HG02885 (cell line): ENCODE results near the gene GAN.
A peak's percentile ranks its signal among the peaks of the same experiment; 100 is the strongest.
"Not testable (repeated sequence)": the region's sequence is repeated elsewhere in the genome, so short reads cannot be mapped to it uniquely, and the experiment has no call there.

Experiments
- ATAC-seq: cut with Tn5 transposase; IDR thresholded peaks from one replicate; pipeline ENCODE4 v1.9.1; 2021; ENCODE audit warnings: mild to moderate bottlenecking; ENCODE audit not compliant: unreplicated experiment, poor library complexity

Gene GAN

GRCh38 chr16:81419806-81420205 is 105.0 kb downstream of the GAN start:
- ATAC-seq = no peak

GRCh38 chr16:81421126-81421525 is 106.4 kb downstream of the GAN start:
- ATAC-seq = no peak

GRCh38 chr16:81421536-81421935 is 106.8 kb downstream of the GAN start:
- ATAC-seq = no peak

- not testable (repeated sequence) for ATAC-seq
These were observed 107.4 kb downstream of the GAN start for GRCh38 chr16:81422153-81422552.

GRCh38 chr16:81424771-81425170 is 110.0 kb downstream of the GAN start:
- ATAC-seq = no peak

GRCh38 chr16:81427219-81427618 is 112.5 kb downstream of the GAN start:
- no peak for ATAC-seq

GRCh38 chr16:81429045-81429521 is 114.3 kb downstream of the GAN start:
- no peak for ATAC-seq

GRCh38 chr16:81431554-81432353 is 117.0 kb downstream of the GAN start:
- ATAC-seq = no peak

GRCh38 chr16:81432937-81433557 is 118.3 kb downstream of the GAN start:
- ATAC-seq = peak; percentile 39

- ATAC-seq = no peak
These were observed 120.3 kb downstream of the GAN start for GRCh38 chr16:81435103-81435502.

GRCh38 chr16:81435567-81435966 is 120.8 kb downstream of the GAN start:
- no peak for ATAC-seq

- ATAC-seq = no peak
These were observed 121.6 kb downstream of the GAN start for GRCh38 chr16:81436386-81436785.

- no peak for ATAC-seq
These were observed 123.1 kb downstream of the GAN start for GRCh38 chr16:81437865-81438264.
